Measurements from ENCODE around the gene FN1.

FN1 gene

DNA sequence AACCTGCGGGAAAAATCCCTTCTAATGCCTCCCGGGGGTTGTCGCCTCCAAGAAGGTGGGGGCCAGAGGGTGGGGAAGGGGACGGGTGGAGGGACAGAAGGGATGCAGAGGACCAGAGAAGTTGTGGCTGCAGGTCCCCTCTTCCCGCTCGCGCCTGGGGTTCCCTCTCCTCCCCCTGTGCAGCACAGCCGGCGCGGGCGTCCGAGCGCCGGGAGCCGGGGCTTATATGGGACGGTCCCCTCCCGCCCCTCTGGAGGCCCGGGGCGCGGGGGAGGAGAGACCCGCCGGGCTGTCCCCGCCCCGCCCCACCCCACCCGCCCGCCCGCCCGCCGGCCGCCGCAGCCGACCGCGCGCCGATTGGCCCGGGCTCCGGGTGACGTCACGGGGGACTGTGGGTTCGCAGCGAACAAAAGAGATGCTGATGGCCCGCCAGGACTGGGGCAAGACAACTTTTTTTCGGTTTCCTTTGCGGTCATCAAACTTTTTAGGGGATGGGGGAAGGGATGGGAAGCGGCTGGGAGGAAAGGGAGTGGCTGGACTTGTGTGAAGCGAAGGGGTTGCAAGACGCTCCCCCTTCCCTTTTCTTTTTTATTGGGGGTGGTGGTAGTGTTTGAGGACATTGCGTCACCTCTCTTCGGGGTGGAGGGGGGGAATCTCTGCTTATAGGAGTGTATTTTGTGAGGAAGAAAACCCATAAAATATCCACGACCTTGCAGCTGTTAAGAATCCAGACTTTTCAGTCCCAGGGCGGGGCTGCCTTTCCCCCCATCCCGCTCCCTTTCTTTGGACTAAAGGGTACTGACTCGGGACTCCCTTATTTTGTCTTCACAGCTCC, at the start of gene FN1:
FN1 (minus strand) TSS at position 199 of the 835 bp plus-strand sequence. CDS start 266 bp downstream, outside the sequence.
- H3K9me3 ChIP-seq (ENCODE audit: control insufficient read depth, low read depth, low read length): no peaks in the 10 kb centered on the region
- peak within 1 kb of the TSS; percentile 96 for H3K4me3 ChIP-seq (ENCODE audit: low read length)
- H3K36me3 ChIP-seq (ENCODE audit: control insufficient read depth, low read depth, low read length): no peaks in the 10 kb centered on the region
- H3K4me1 ChIP-seq (ENCODE audit: control insufficient read depth, low read depth, low read length): peaks cover 17% of the 10 kb centered on the region
- H3K27ac ChIP-seq (ENCODE audit: low read length): peak within 1 kb of the TSS; percentile 80
- H3K27me3 ChIP-seq (ENCODE audit: control insufficient read depth, insufficient read depth, low read length): peaks cover 25% of the 10 kb centered on the region
- peak within 1 kb of the TSS; percentile 92 for H3K9ac ChIP-seq (ENCODE audit: low read length)

DNA sequence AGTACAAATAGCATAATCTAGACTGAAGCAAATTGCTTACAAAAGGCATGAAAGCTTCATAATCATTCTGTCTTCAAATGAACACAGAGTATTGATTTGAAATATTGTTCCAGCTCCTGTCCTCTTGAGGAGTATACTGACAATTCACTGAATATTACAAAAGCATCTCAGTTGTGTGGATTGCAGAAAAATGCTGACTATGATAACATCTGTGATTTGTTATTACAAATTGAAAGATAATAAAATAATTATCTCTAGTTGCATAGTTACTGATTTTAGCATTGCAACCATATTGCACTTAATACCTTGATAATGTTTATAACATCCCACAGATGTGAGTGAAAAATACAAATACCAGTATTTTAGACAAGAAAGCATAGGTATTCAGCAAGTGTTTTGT, 49.2 kb upstream of the FN1 start:
- Histone ChIP-seq H3K9ac (ENCODE audit: low read length) (no peak overlapping the region), H3K9me3 (ENCODE audit: control insufficient read depth, low read depth, low read length) (no peaks in the 10 kb centered on the region), H3K36me3 (ENCODE audit: control insufficient read depth, low read depth, low read length) (no peaks in the 10 kb centered on the region), H3K4me1 (ENCODE audit: control insufficient read depth, low read depth, low read length) (peaks cover 2% of the 10 kb centered on the region), H3K4me3 (ENCODE audit: low read length) (no peak overlapping the region), H3K27ac (ENCODE audit: low read length) (no peak overlapping the region), H3K27me3 (ENCODE audit: control insufficient read depth, insufficient read depth, low read length) (no peaks in the 10 kb centered on the region)

DNA sequence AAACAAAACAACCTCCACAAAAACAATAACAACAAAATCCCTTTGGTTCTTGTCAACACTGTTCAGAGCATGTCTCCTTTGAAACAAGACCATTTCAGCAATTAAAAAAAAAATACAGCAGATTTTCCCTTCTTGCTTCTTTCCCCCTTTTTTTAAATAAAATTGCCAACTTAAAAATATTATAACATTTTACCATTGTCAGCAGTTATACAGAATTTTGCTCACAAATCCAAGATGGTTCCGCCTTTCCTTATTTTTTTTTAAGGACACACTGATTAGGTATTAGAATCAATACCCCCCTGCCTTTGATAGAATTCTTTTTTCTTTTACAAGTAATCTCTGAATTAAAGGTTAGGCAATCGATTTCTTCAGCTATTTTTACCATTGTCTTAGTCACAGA, 48.7 kb upstream of the FN1 start:
- no peaks in the 10 kb centered on the region for H3K27me3 ChIP-seq (ENCODE audit: control insufficient read depth, insufficient read depth, low read length)
- no peaks in the 10 kb centered on the region for H3K36me3 ChIP-seq (ENCODE audit: control insufficient read depth, low read depth, low read length)
- H3K4me1 ChIP-seq (ENCODE audit: control insufficient read depth, low read depth, low read length): peaks cover 4% of the 10 kb centered on the region
- no peak overlapping the region for H3K27ac ChIP-seq (ENCODE audit: low read length)
- H3K9ac ChIP-seq (ENCODE audit: low read length): no peak overlapping the region
- H3K4me3 ChIP-seq (ENCODE audit: low read length): no peak overlapping the region
- H3K9me3 ChIP-seq (ENCODE audit: control insufficient read depth, low read depth, low read length): no peaks in the 10 kb centered on the region

DNA sequence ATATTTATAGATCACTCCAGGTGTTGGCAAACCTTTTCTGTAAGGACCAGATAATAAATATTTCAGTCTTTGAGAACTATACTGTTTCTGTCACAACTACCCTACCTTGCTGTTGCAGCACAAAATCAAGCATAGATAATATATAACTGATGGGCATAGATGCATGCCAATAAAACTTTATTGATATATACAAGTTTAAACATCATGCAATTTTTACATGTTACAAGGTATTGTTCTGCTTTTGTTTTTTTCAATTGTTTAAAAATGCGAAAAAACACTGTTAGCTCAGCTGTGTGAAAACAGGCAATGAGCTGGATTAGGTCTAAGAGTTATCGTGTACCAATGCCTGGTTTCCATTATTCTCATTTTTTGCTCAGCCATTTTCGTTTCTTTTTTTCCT, 47.6 kb upstream of the FN1 start:
- no peak overlapping the region for H3K27ac ChIP-seq (ENCODE audit: low read length)

DNA sequence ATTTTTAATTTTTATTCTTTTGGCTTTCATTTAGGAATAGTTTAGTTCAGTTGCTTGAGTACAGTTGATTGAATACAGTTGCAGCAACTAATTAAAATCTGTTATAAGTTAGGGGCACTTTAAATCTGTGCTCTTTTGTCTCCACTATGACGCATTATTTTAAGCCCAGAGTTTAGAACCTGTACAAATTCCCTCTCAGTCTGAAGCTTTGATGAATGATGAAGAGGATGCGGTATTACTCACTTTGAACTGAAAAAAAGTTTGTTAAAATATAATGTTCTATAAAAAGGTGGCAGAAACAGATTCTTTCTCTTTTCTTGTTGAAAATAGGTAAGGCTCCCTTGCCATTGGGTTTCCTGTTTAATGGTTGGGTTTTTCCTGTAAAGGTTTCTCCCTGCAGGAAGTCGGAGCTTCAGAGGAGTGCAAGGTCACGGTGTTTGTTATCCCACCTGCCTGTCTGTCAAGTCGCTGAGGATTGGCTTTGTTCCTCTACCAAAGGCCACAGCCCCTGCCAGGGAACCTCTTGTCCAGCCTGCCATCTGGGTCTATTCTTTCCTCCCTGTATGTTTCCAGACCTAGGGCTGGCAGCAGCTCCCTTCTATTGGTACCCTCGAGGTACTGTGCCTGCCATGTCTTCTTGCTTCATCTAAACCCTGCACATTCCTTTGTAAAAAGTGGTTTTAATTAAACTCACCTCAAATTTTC, 43.8 kb upstream of the FN1 start:
- H3K36me3 ChIP-seq (ENCODE audit: control insufficient read depth, low read depth, low read length): no peaks in the 10 kb centered on the region
- no peaks in the 10 kb centered on the region for H3K9me3 ChIP-seq (ENCODE audit: control insufficient read depth, low read depth, low read length)

More for the DNA sequence above, 47.6 kb upstream of the FN1 start:
- H3K9ac ChIP-seq (ENCODE audit: low read length): no peak overlapping the region
- H3K27me3 ChIP-seq (ENCODE audit: control insufficient read depth, insufficient read depth, low read length): no peaks in the 10 kb centered on the region
- H3K36me3 ChIP-seq (ENCODE audit: control insufficient read depth, low read depth, low read length): no peaks in the 10 kb centered on the region
- H3K4me1 ChIP-seq (ENCODE audit: control insufficient read depth, low read depth, low read length): peaks cover 4% of the 10 kb centered on the region
- no peaks in the 10 kb centered on the region for H3K9me3 ChIP-seq (ENCODE audit: control insufficient read depth, low read depth, low read length)
- H3K4me3 ChIP-seq (ENCODE audit: low read length): no peak overlapping the region

DNA sequence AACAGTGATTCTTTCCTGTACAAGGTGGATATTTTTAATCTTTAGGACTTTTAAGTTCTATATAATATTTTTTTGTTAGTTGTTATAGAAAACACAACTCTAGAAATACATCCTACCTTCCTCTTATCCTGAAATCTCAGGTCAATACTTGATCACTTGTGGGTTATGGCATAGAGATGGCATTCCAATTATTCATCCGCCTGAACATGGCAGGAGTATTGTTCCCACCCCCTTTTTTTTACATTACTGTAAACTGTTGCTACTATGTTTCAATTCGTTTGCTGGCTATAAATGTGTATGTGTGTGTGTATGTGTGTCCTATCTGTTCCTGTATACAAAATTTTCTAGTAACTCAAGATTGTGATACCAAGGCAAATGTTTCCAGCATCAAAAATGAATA, 43.3 kb upstream of the FN1 start:
- no peaks in the 10 kb centered on the region for H3K9me3 ChIP-seq (ENCODE audit: control insufficient read depth, low read depth, low read length)

More for the DNA sequence above, 43.8 kb upstream of the FN1 start:
- H3K27me3 ChIP-seq (ENCODE audit: control insufficient read depth, insufficient read depth, low read length): no peaks in the 10 kb centered on the region
- peaks cover 4% of the 10 kb centered on the region for H3K4me1 ChIP-seq (ENCODE audit: control insufficient read depth, low read depth, low read length)
- H3K27ac ChIP-seq (ENCODE audit: low read length): no peak overlapping the region
- H3K4me3 ChIP-seq (ENCODE audit: low read length): no peak overlapping the region
- H3K9ac ChIP-seq (ENCODE audit: low read length): no peak overlapping the region

DNA sequence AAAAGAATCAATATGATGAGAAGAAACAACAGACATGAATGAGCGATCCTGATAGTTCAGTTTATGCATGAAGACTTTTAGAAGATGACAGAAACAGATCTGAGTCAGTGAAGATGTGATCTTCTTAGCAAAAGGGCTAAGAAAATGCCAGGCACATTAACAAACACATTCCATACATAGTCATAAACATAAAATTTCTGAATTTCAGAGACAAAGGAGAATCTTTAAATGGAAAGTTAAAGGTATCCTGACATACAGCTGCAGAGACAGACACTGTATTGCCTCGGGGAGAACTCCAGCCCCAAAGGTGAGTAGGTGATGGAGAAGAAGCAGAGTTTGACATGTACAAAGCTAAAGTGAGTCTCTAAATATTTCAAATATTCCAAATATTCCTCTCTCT, 40.6 kb upstream of the FN1 start:
- Histone ChIP-seq H3K36me3 (ENCODE audit: control insufficient read depth, low read depth, low read length) (no peaks in the 10 kb centered on the region), H3K27me3 (ENCODE audit: control insufficient read depth, insufficient read depth, low read length) (no peaks in the 10 kb centered on the region), H3K9me3 (ENCODE audit: control insufficient read depth, low read depth, low read length) (no peaks in the 10 kb centered on the region), H3K4me3 (ENCODE audit: low read length) (no peak overlapping the region), H3K27ac (ENCODE audit: low read length) (no peak overlapping the region), H3K9ac (ENCODE audit: low read length) (no peak overlapping the region), H3K4me1 (ENCODE audit: control insufficient read depth, low read depth, low read length) (peaks cover 4% of the 10 kb centered on the region)

More for the DNA sequence above, 43.3 kb upstream of the FN1 start:
- Histone ChIP-seq H3K27me3 (ENCODE audit: control insufficient read depth, insufficient read depth, low read length) (no peaks in the 10 kb centered on the region), H3K4me3 (ENCODE audit: low read length) (no peak overlapping the region), H3K4me1 (ENCODE audit: control insufficient read depth, low read depth, low read length) (peaks cover 4% of the 10 kb centered on the region), H3K27ac (ENCODE audit: low read length) (no peak overlapping the region), H3K9ac (ENCODE audit: low read length) (no peak overlapping the region), H3K36me3 (ENCODE audit: control insufficient read depth, low read depth, low read length) (no peaks in the 10 kb centered on the region)

DNA sequence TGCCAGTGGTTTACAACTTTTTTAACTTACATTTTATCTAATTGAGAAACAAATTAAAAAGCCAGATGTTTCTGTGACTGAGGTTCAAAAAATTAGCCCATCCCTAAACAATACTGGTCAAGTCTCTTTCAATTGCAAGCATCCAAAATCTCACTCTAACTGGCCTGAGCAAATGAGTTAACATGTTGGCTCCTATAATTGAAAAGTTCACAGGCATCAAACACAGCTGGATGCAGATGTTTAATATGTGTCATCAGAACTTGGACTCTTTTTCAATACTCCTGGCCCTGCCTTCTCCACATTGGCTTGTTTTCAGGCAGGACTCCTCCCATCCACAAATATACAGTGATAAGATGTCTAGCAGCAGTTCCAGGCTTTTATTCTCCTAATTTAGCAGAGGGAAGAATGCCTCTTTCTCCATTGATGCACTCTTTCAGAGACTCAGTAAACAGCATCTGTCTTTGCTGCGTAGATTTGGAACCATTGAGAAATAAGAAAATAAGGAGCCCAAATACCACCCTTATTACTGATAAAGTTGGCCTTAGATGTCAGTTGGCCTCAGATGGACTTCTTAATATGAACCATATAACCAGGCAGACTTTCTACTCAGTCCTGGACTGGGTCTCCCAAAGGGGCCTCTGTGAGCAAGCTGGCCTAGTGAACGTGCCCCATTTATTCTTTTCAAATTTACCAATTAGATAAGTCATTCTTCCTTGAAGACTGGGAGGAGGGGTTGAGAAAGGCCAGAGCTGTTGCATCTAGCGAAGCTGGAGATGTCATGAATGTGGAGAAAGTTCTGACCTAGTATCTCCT, 30.4 kb upstream of the FN1 start:
- Histone ChIP-seq H3K9me3 (ENCODE audit: control insufficient read depth, low read depth, low read length) (no peaks in the 10 kb centered on the region), H3K36me3 (ENCODE audit: control insufficient read depth, low read depth, low read length) (no peaks in the 10 kb centered on the region), H3K9ac (ENCODE audit: low read length) (no peak overlapping the region), H3K4me1 (ENCODE audit: control insufficient read depth, low read depth, low read length) (no peaks in the 10 kb centered on the region), H3K27me3 (ENCODE audit: control insufficient read depth, insufficient read depth, low read length) (no peaks in the 10 kb centered on the region), H3K4me3 (ENCODE audit: low read length) (no peak overlapping the region), H3K27ac (ENCODE audit: low read length) (no peak overlapping the region)

DNA sequence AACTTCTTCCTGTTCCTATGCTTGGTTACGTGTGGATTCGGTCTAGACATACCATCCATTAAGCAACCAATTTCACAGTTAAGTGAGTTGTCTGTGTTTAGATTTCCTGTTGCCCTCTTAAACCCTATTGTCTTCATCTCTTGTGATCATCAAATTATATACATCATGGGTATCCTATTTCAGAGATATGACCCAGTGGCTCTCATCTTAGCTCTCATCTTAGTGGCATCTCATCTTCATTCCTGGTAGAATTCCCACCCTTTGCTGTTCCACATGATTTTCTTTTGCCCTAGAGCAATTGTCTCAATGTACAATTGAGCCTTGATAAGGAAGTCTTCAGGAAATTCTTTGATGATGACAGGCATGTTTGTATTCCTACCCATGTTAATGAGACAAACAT, 29.4 kb upstream of the FN1 start:
- Histone ChIP-seq H3K4me3 (ENCODE audit: low read length) (no peak overlapping the region), H3K27ac (ENCODE audit: low read length) (no peak overlapping the region), H3K4me1 (ENCODE audit: control insufficient read depth, low read depth, low read length) (no peaks in the 10 kb centered on the region), H3K36me3 (ENCODE audit: control insufficient read depth, low read depth, low read length) (no peaks in the 10 kb centered on the region), H3K27me3 (ENCODE audit: control insufficient read depth, insufficient read depth, low read length) (no peaks in the 10 kb centered on the region), H3K9me3 (ENCODE audit: control insufficient read depth, low read depth, low read length) (no peaks in the 10 kb centered on the region), H3K9ac (ENCODE audit: low read length) (no peak overlapping the region)

DNA sequence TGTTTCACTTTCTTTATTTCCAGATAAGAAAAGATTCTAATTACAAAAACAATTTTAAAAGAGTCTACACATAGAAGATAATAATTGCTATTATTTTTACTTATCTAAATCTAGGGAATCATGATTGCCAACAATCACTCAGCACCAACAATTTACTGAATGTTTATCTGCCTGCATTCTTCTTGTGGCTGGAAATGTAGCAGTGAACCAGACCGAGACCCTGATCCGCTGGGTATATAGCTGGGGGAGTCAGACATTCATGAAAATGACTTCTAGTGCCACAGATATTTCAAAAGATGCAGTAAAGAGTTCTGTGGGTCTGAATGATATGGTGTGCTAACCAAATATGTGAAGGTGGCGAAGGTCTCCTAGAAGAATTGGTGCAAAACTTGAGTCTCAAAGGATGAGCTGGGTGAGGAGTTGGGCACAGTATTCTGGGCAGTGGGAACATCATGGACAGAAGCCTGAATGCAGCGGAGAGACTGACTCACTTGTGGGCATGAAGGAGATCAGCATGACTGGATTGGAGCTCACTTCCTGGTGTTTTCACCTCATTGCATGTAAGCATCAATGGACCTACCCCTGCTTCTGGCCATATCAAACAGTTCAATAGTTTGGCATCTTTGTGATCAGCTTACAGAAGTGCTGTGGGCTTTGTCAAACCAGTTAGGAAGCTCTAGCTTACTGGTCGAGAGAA, 26.1 kb upstream of the FN1 start:
- Histone ChIP-seq H3K27ac (ENCODE audit: low read length) (no peak overlapping the region), H3K4me3 (ENCODE audit: low read length) (no peak overlapping the region)

More for the DNA sequence above, 26.1 kb upstream of the FN1 start:
- no peaks in the 10 kb centered on the region for H3K27me3 ChIP-seq (ENCODE audit: control insufficient read depth, insufficient read depth, low read length)
- H3K4me1 ChIP-seq (ENCODE audit: control insufficient read depth, low read depth, low read length): no peaks in the 10 kb centered on the region
- no peak overlapping the region for H3K9ac ChIP-seq (ENCODE audit: low read length)
- no peaks in the 10 kb centered on the region for H3K9me3 ChIP-seq (ENCODE audit: control insufficient read depth, low read depth, low read length)
- H3K36me3 ChIP-seq (ENCODE audit: control insufficient read depth, low read depth, low read length): no peaks in the 10 kb centered on the region
